SIG-M5 treated with dmso at 0.1 percent for 504 hours (cell line): Measurements from ENCODE around the gene ANKRD36B.
"Not testable (repeated sequence)": the region's sequence is repeated elsewhere in the genome, so short reads cannot be mapped to it uniquely, and the experiment has no call there.

Experiments used
- DNase-seq: peaks from one replicate; lab custom pipeline; 2025; ENCODE audit not compliant: unreplicated experiment; lab: John Stamatoyannopoulos, UW

The ANKRD36B gene

DNA sequence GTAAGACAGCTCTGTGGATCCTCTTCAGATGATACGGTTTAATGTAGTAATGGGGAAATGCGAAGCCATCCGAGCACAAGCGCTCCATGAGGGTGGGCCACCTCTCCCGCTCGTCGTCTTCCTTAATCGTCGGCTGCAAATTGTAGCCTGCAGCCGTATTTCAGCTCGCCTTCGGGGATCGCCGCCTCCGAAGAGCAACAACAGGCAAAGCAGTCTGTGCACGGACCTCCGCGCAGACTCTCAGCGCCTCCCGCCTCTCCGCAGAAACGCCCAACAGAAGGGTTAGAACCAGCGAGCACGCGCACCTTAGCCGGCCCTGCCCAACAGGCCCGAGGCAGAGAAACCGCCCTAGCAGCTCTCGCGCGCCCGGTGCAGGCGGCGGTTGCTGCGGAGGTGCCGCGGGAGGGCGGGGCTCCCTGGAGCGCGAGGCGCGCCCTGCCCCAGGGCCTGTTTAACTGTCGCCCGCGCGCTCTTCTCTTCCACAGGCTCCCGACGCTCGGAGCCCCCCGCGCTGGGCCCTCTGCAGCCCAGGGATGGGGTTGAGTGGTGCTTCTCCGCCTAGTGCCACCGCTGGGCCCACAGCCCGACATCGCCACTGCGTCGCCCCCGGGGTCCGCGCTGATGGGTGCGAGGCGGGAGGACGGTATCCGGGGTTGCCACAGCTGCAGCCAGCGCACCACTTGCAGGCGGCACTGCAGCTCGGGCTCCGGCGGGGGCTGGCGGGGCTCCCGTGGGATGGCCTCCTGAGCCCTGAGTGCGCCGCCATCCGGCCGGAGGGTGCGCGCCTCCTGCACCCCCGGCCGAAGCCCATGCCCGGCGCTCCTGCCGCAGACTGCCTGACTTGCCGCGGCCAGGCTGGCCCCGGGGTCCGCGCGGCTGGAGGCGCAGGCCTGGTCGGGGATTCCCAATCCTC, at the start of gene ANKRD36B:
Gene ANKRD36B, minus strand, starts transcription at position 280 of the 913 bp plus-strand sequence. Its CDS starts 192 bp downstream, at position 88.
- not testable (repeated sequence) for DNase-seq

DNA sequence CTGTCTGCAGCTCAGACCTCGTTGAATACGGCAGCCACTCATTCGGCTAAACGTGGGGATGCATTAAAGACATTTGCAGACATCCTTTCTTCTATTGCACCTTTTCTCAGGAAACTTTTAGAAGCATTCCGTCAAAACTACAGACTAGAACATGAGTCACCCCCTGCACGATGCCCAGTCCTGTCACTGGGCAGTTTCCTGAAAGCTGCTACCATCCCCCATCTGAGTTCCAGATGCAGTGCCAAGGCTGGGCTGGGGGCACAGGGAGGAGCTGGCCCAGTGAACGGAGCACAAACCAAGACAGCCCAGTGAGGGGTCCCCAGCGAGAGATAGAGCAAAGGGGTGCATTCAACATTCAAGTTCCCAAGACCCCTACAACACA, 36.4 kb upstream of the ANKRD36B start:
- DNase-seq = not testable (repeated sequence)

DNA sequence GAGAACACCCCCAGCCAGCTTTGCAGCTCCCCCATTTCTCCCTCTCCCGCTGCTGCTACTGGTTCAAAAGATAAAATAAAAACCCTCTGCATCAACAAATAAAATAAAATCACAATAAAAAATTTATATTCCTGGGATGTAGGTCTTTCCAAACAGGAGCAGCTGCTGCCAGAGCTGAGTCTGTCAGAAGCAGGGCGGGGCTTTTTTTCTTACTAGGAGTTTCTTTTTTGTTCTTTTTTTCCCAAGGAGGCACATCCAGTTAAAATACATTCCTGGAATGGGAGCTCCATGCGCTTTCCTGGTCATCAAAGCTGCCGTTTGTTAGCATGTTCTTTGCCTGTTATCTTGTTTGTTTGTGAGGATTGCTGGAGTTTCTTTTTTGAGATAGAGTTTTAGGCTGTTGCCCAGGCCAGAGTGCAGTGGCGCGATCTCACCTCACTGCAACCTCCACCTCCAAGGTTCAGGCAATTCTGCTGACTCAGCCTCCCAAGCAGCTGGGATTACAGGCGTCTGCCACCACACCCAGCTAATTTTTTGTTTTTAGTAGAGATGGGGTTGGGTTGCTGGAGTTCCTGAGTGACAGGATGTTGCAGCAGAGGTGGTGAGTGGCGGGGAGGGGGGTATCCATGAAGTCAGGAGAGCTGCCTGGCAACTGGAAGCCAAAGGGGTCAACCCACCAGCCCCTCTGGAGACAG, 35.8 kb upstream of the ANKRD36B start:
- DNase-seq = not testable (repeated sequence)

DNA sequence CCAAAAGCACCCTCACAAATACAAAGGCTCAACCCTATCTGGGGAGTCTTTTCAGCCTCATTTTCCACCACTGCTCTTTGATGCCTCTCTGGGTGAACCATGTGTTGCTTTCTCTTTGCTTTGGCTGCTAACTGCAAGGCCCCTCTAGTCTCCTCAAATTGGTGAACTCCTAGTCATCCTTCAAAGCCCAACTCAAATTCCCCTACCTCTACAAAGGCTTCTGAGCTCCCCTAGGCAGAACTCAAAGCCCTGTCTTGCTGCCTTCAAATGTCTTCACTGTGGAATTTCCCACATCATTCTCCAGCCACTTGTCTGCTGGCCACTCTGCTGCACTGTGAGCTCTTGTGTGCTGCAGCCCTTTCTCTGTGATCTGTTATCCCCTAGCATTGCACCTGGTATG, 33.3 kb upstream of the ANKRD36B start:
- not testable (repeated sequence) for DNase-seq

DNA sequence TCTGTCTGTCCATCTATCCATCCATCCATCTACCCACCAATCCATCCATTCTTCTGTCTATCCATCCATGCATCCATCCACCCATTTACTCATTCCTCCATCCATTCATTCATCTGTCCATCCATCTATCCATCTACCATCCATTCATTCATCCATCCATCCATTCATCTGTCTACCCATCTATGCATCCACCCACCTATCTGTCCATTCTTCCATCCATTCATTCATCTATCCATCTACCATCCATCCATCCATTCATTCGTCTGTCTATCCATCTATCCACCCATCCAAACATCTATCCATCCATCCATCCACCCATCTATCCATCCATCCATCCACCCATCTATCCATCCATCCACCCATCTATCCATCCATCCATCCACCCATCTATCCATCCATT, 30.8 kb upstream of the ANKRD36B start:
- not testable (repeated sequence) for DNase-seq

DNA sequence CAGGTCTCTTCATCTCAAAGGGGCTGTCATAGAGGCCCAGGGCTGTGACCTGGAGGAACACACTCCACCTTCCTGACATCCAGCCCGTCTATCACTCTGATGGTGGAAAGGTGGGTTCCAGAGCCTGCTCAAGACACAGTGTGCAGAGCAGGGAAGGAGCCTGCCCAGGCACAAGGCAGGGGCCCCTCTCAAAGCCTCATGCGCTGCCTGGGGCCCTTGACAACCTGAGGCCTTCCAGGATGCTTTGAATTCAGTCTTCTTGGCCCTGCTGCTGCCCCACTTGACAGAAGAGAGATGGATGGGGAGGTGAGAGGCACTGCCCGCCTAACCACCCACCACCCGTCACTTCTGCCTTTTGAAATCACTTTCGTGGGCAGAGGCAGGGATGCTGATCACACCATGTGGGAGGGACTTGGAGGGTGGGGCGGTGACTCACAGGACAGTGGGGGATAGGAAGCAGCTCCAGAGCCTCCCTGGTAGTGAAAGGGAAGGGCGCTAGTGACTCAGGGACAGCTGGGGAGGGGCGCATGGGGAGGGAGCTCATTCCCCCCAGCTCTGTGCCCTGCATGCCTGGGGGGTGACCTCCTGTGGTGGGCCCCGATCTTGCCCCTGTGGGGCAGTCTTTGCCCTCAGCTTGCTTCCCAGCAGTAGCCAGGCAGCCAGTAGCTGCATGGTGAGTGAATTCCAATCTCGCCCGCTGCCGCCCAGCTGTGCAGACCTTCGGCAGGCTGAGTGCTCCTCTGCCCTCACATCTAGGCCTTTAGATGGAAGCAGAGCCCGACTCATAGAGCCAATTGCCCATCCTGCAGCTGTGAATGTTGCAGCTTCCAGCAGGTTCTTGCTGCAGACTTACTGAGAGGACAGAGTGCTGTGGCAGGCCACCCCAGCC, 29.5 kb upstream of the ANKRD36B start:
- not testable (repeated sequence) for DNase-seq

DNA sequence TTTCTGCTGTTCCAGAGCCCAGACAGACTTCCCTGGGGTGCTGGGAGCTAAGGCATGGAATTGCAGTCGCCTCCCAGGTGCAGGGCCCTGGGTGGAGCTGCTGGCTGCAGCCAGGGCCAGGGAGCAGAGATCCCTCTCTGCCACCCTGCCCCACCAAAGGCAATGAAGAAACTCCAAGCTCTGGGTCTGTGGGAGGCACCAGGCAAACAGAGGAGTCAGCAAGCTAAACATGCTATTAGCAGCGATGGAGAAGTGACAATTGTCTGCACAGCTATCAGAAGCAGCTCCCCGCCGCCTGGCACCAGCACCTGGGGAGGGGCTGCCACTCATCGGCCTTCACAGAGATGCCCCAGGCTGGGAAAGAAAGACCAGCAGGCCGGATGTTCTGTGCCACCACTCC, 28.2 kb upstream of the ANKRD36B start:
- DNase-seq = no peak

DNA sequence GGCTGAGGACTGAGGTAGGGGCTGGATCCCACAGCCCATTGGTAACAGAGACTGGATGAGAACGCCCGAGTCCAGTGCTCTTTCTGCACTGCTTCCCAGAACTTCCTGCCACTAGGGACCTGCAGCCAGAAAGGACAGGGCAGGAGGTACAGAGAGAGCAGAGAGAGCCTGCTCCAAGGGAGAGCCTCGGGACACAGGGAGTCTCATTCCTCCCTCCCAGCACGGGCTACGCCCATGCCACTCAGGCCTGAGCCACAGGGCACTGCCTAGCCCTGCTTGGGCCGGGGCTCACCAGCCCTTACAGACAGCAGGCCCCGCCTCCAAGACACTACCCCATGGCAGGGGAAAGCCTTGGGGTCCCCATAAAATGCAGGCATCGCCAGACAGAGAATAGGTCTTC, 26.1 kb upstream of the ANKRD36B start:
- not testable (repeated sequence) for DNase-seq

DNA sequence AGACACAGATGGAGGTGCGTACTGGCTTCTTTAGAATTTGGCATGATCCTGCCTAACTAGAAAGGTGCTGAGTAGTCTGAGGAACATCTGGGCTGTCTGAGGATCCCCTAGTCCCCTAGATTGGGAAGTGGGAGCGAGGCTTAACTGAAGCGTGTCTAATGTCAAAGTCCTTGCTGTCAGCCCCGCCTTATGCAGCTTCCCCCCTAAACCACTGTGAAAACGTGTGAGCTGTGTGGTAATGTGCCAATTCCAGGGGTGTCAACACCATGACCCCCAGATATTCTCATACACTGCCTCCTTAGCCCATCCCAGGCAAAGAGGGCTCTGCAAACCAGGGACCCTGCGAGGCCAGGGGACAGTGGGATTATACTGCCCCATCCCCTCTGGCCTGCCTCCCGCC, 22.2 kb upstream of the ANKRD36B start:
- not testable (repeated sequence) for DNase-seq

DNA sequence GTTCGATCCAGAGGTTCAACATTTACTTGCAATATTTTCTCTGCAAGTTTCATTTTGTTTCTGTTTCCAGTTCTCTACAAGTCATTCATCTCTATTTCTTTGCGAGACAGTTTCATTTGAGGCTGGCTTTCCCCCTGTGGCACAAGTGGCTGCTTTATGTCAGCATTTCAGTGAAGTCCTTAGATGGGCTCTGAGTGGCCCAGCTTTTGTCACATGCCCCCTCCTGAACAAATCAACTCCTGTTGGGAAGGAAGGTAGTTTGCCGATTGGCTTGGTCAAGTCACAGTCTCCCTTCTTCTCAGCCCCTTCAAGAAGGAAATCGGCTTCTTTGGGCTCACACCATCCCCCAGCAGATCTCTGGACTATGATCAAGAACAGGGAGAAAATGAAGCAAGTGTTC, 19.1 kb upstream of the ANKRD36B start:
- not testable (repeated sequence) for DNase-seq

DNA sequence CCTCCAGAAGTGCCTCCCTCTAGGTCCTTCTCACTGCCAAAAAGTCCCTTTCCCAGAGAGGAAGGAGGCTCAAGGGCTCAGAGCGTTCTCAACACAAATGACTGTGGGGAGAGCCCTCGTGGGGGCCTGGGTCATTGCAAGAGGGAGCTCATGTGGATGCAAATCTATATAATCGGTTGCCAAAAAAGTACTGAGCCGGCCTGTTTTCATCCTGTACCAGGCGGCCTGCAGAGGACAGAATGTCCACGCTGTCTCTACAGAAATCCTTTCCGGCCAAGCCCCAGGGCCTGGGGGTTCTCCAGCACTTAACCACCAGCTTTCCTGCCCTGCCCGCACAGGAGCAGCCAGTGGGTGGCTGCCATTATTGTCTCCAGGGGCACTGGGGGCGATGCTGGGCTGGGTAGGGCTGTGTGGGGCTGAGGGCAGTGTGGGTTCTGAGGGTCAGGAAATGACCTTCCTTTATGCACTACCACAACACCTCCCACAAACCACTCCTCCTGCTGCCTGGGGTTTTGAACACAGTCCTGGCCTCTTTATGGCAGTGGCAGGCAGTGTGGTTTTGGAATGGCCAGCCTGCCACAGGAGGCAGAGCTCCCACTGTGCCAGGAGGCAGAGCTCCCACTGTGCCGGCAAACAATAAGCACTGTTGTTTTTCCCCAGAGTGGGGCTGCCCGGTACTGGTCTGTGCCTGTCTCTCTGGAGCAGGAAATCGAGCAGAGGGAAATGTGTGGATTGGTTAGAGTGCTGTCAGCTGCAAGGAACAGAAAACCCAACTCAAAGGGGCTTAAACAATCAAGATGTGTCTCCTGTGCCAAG, 16.1 kb upstream of the ANKRD36B start:
- not testable (repeated sequence) for DNase-seq

DNA sequence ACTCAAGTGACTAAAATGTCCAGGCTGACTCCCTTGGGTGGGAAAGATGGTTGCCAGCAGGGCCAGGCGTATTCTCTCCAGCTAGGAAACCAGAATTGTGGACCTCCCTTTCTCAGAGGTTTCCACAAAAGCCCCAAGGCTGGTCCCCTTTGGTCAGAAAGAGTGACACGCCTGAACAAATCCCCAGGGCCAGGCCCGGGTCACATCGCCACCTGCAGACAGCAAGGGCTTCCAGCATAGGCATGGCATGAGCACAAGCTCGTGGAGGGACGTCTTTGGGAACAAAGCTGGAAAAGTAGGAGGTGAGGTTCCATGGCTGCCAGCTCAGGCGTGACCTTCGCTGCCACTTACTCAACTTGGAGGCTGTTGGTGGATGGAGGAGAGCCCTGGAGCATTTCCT, 15.4 kb upstream of the ANKRD36B start:
- not testable (repeated sequence) for DNase-seq

DNA sequence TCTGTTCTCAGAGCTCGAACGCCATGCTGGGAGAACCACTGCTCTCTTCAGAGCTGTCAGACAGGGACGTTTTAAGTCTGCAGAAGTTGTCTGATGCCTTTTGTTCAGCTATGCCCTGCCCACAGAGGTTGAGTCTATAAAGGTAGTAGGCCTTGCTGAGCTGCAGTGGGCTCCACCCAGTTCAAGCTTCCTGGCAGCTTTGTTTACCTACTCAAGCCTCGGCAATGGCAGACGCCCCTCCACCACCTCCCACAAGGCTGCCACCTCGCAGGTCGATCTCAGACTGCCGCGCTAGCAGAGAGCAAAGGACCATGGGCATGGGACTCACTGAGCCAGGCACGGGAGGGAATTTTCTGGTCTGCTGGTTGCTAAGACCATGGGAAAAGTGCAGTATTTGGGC, 11.9 kb upstream of the ANKRD36B start:
- not testable (repeated sequence) for DNase-seq

DNA sequence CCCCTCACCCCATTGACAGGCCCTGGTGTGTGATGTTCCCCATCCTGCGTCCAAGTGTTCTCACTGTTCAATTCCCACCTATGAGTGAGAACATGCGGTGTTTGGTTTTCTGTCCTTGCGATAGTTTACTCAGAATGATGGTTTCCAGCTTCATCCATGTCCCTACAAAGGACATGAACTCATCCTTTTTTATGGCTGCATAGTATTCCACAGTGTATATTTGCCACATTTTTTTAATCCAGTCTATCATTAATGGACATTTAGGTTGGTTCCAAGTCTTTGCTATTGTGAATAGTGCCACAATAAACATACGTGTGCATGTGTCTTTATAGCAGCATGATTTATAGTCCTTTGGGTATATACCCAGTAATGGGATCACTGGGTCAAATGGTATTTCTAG, 6.5 kb upstream of the ANKRD36B start:
- DNase-seq = not testable (repeated sequence)

DNA sequence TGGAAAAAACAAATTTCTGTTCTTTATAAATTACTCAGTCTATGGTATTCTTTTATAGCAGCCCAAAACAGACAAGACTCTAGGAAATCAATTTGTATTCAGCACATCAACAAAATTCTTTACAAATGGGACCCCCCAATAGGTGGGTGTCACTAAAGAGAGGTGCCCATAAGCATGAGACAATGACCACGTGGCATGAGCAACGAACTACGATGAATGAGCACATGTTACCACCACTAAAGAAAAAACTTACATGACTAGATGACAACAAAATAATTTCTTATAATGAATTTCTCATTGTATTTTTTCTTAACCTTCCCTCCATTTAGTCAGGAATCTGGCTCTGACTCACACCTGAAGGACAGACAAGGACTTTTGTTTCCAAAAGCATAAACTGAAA, 3.8 kb upstream of the ANKRD36B start:
- DNase-seq = not testable (repeated sequence)

DNA sequence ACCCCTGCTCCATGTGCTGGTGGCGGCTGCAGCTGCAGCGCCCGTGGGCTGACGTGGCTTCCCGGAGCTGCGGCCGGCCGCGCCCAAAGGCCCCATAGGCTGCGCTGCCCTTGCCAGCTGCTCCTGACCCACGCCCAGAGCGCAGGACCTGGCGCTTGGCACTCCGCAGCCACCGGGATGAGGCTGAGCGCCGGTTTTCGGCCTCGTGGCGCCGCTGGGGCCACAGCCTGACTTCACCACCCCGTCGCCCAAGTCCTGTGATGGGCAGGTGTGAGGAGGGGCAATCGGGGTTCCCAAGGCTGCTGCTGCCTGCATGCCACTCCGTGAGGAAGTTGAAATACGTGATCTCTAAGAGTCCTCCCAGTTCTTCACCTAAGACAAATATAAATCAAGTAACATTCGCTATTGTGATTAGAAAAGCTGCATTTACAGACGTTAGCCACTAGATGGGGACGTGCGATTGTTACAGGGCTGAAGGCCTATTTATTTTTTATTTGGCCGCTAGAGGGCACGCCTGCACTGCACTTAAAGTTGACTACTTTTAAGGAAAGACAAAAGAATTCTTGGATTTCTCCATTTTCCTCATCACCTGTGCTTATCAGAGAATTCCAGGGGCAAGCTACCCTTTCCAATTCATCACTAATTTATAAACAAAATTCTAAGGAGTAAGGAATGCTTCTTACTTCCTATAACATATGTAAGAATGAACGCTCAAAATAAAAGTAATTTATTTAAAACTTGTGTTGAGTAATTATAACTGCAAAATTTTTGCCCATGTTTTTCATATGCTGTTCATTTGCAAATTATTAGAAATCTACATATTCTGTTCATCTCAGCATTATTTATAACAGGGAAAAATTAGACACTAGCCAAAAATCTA, 1.1 kb upstream of the ANKRD36B start:
- DNase-seq = not testable (repeated sequence)

DNA sequence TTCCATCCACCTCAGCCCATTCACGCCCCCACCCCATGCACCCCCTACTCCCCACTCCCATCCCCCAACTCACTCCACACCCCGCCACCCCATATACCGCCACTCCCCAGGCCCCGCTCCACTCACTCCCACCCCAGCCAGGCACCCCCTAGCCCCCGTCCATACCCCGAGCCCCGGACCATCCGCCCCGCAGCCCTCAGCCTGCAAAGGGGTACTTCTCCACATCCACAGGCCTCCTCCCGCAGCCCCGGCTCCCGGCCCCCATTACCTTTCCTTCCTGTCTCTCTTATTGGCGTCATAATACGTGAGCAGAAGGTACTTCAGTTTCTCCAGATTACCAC, 450 bp downstream of the ANKRD36B start:
- not testable (repeated sequence) for DNase-seq

DNA sequence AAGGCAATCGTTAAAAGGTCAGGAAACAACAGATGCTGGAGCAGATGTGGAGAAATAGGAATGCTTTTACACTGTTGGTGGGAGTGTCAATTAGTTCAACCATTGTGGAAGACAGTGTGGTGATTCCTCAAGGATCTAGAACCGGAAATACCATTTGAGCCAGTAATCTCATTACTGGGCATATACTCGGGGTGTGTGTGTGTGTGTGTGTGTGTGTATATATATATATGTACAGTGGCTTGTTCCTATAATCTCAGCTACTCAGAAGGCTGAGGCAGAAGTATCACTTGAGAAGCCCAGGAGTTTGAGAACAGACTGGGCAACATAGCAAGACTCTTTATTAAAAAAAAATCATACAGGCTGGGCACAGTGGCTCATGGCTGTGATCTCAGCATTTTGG, 24.0 kb downstream of the ANKRD36B start:
- not testable (repeated sequence) for DNase-seq

DNA sequence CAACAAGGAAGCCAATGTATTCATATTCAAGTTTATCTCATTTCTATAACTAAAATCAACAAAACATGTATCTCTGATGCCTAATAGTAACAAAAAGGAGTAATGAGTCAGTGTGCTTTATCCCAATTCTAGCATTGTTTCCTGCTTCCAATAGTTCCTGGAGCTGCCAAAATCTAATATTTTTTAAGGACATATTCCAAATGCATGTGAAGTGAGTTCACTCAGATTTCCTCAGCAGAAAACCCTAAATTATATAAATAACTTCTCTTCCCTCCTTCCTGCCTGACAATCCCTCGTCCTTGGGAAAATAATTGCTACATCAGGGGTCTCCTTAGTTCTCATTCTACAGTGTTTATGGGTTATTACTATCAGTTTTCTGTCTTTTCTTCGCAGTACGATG, 37.3 kb downstream of the ANKRD36B start:
- not testable (repeated sequence) for DNase-seq
